ENCODE measurements around the gene TSPAN16. TPM values are rescaled to one million over a fixed set of nuclear protein-coding genes. Genes with fewer than 3 reads are reported as not detected.

Gene TSPAN16
- total and polyA plus RNA-seq, 2 of the 13 experiments (the other 11 are each of a cell fraction or from before 2014, with no cell fraction given) = not detected

DNA sequence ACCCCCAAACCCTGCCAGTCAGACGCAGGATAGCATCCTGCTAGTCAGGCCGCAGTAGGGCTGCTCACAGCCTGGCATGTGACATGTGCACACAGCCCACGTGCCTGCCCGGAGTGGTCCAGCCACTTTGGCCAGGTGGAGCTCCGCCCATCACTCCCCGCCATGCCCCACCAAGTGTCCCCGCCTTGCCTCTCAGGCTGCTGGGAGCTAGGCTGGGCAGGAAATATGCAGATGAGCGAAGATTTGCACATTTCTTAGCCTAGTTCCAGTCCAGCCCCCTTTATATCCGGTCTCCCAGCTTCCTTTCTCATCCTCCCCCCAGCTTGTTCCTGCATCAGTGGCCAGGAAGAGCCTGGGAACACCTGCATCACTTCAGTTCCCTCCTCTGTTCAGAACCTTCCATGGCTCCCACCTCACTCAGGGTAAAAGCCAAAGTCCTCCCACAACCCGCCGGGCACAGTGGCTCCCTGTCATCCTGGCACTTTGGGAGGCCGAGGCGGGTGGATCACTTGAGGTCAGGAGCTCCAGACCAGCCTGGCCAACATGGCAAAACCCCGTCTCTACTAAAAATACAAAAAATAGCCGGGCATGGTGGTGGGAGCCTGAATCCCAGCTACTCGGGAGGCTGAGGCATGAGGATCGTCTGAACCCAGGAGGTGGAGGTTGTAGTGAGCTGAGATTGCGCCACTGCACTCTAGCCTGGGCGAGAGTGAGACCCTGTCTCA lies 31.3 kb upstream of the TSPAN16 start (continued):
- TF ChIP-seq, protein P1, sequence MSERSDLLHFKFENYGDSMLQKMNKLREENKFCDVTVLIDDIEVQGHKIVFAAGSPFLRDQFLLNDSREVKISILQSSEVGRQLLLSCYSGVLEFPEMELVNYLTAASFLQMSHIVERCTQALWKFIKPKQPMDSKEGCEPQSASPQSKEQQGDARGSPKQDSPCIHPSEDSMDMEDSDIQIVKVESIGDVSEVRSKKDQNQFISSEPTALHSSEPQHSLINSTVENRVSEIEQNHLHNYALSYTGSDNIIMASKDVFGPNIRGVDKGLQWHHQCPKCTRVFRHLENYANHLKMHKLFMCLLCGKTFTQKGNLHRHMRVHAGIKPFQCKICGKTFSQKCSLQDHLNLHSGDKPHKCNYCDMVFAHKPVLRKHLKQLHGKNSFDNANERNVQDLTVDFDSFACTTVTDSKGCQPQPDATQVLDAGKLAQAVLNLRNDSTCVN (CRISPR knock-in tag; IDR thresholded peaks at IDR 0.05; ENCODE audit: borderline replicate concordance) = peak; percentile 44; the same call in 1 of the 2 replicates
- TF ChIP-seq SP1 (IDR thresholded peaks at IDR 0.05) (no peak), SP1 (CRISPR knock-in tag; IDR thresholded peaks at IDR 0.05) (0 out of 2 replicates have a peak, but pooled peaks have one; percentile 14), ETV5 (CRISPR knock-in tag; IDR thresholded peaks at IDR 0.05; ENCODE audit: borderline replicate concordance) (peak; percentile 50; the same call in 1 of the 2 replicates), RARA (CRISPR knock-in tag; IDR thresholded peaks at IDR 0.05) (0 out of 2 replicates have a peak, but pooled peaks have one; percentile 7), ISL2 (CRISPR knock-in tag; IDR thresholded peaks at IDR 0.05) (no peak), ZNF232 (CRISPR knock-in tag; IDR thresholded peaks at IDR 0.05; ENCODE audit: borderline replicate concordance) (0 out of 2 replicates have a peak, but pooled peaks have one; percentile 45), SOX5 (CRISPR knock-in tag; IDR thresholded peaks at IDR 0.05; ENCODE audit: borderline replicate concordance) (peak; percentile 42; the same call in 1 of the 2 replicates), MEF2D (CRISPR knock-in tag; IDR thresholded peaks at IDR 0.05) (0 out of 2 replicates have a peak, but pooled peaks have one; percentile 47), GABPB1 (CRISPR knock-in tag; IDR thresholded peaks at IDR 0.05) (peak; percentile 47; the same call in 1 of the 2 replicates), REPIN1 (CRISPR knock-in tag; IDR thresholded peaks at IDR 0.05; ENCODE audit: borderline replicate concordance, low read depth) (no peak), SKIL (CRISPR knock-in tag; IDR thresholded peaks at IDR 0.05; ENCODE audit: borderline replicate concordance) (0 out of 2 replicates have a peak, but pooled peaks have one; percentile 32), TEAD3 (CRISPR knock-in tag; optimal IDR thresholded peaks at IDR 0.05; ENCODE audit: borderline replicate concordance) (peak; percentile 25), CSRNP1 (CRISPR knock-in tag; IDR thresholded peaks at IDR 0.05) (peak; percentile 52; the same call in 1 of the 2 replicates), EEA1 (CRISPR knock-in tag; IDR thresholded peaks at IDR 0.05; ENCODE audit: borderline replicate concordance) (0 out of 2 replicates have a peak, but pooled peaks have one; percentile 41), ZSCAN21 (CRISPR knock-in tag; IDR thresholded peaks at IDR 0.05; ENCODE audit: borderline replicate concordance) (peak; percentile 31; the same call in 1 of the 2 replicates), HOXA3 (CRISPR knock-in tag; IDR thresholded peaks at IDR 0.05) (peak; percentile 29; the same call in 1 of the 2 replicates), SAFB2 (CRISPR knock-in tag; IDR thresholded peaks at IDR 0.05; ENCODE audit: borderline replicate concordance, low read depth) (no peak), ZNF550 (CRISPR knock-in tag; IDR thresholded peaks at IDR 0.05; ENCODE audit: borderline replicate concordance) (no peak), HNRNPH1 (optimal IDR thresholded peaks at IDR 0.05; ENCODE audit: low read depth, low read length) (no peak)
- TF ChIP-seq, protein P2, sequence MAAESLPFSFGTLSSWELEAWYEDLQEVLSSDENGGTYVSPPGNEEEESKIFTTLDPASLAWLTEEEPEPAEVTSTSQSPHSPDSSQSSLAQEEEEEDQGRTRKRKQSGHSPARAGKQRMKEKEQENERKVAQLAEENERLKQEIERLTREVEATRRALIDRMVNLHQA (CRISPR knock-in tag; IDR thresholded peaks at IDR 0.05) = no peak
- TF ChIP-seq, protein P3, sequence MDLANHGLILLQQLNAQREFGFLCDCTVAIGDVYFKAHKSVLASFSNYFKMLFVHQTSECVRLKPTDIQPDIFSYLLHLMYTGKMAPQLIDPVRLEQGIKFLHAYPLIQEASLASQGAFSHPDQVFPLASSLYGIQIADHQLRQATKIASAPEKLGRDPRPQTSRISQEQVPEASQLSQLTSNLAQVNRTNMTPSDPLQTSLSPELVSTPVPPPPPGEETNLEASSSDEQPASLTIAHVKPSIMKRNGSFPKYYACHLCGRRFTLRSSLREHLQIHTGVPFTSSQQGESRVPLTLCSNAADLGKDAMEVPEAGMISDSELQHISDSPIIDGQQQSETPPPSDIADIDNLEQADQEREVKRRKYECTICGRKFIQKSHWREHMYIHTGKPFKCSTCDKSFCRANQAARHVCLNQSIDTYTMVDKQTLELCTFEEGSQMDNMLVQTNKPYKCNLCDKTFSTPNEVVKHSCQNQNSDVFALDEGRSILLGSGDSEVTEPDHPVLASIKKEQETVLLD (CRISPR knock-in tag; IDR thresholded peaks at IDR 0.05; ENCODE audit: low read depth) = peak; percentile 27; the same call in 1 of the 2 replicates
